Inflammatory macrophage treated with lipopolysaccharide for 1 hour (primary cell): ENCODE measurements around the gene CIB2.

Experiments
- DNase-seq, 2 donors: peaks; one replicate each; pipeline ENCODE4 v3.0.0-alpha.2; 2020 to 2022

The CIB2 gene

GRCh38 chr15:78082743-78083110, 48.5 kb downstream of the CIB2 start:
- no peak for DNase-seq

- peak; percentile 94 to 98 for DNase-seq
These were observed 49.0 kb downstream of the CIB2 start for GRCh38 chr15:78082106-78082742.

- DNase-seq, result no peak
These were observed 51.2 kb downstream of the CIB2 start for GRCh38 chr15:78080088-78080460.

GRCh38 chr15:78079298-78080087, 51.8 kb downstream of the CIB2 start:
- no peak for DNase-seq

- DNase-seq, result no peak
These were observed 53.4 kb downstream of the CIB2 start for GRCh38 chr15:78077871-78078210.

- peak; percentile 53 to 65 for DNase-seq
These were observed 54.0 kb downstream of the CIB2 start, which contains the start of gene TBC1D2B for GRCh38 chr15:78077053-78077870. Gene TBC1D2B (minus strand): TSS chr15:78077711. CDS start chr15:78077652, 59 bp downstream.

GRCh38 chr15:78076231-78077052, 54.8 kb downstream of the CIB2 start:
- DNase-seq, result no peak

- no peak for DNase-seq
These were observed 55.6 kb downstream of the CIB2 start for GRCh38 chr15:78075490-78076230.

GRCh38 chr15:78073046-78073787, 58.0 kb downstream of the CIB2 start:
- peak; percentile 75 to 84 for DNase-seq

GRCh38 chr15:78072080-78072892, 59.0 kb downstream of the CIB2 start:
- peak; percentile 72 to 89 for DNase-seq

- DNase-seq, result peak in 1 of 2 donors; percentile 66
These were observed 59.9 kb downstream of the CIB2 start for GRCh38 chr15:78071383-78071782.

- peak; percentile 75 to 85 for DNase-seq
These were observed 61.1 kb downstream of the CIB2 start for GRCh38 chr15:78070049-78070700.

GRCh38 chr15:78069462-78070029, 61.7 kb downstream of the CIB2 start:
- no peak for DNase-seq

GRCh38 chr15:78069052-78069414, 62.2 kb downstream of the CIB2 start:
- peak in 1 of 2 donors; percentile 46 for DNase-seq

GRCh38 chr15:78067328-78068228, 63.7 kb downstream of the CIB2 start:
- DNase-seq, result peak in 1 of 2 donors; percentile 42

- no peak for DNase-seq
These were observed 65.0 kb downstream of the CIB2 start for GRCh38 chr15:78065973-78066946.

GRCh38 chr15:78065284-78065872, 65.9 kb downstream of the CIB2 start:
- peak; percentile 88 to 99 for DNase-seq
